GM23338 (cell line): ENCODE results near the gene LARGE1. TPM values are rescaled to one million over a fixed set of nuclear protein-coding genes. Genes with fewer than 3 reads are reported as not detected.

ENCODE experiments used
- ATAC-seq: fragments of 200-7000 bp; cut with Tn5 transposase; 3 replicates; pipeline ENCODE4 v1.9.1; 2020
- DNase-seq: peaks from one replicate; pipeline ENCODE4 v3.0.0-alpha.2; 2015; ENCODE audit warnings: low spot score
- H2AFZ ChIP-seq: fragments of 200-600 bp; sonication (generic); 2 replicates; pipeline ENCODE4 v1.8.0; 2016; ENCODE audit warnings: antibody characterized with exemption, mild to moderate bottlenecking, moderate library complexity
- H3F3A ChIP-seq: fragments of 200-600 bp; sonication (generic); replicated peaks from 2 replicates; pipeline ENCODE4 v1.8.0; 2017; ENCODE audit warnings: antibody characterized with exemption, mixed run types, low read depth
- H3K27ac ChIP-seq: fragments of 200-600 bp; sonication (generic); 2 replicates; pipeline ENCODE4 v1.6.1; 2016; ENCODE audit warnings: low read depth
- H3K27me3 ChIP-seq: fragments of 200-600 bp; sonication (generic); 2 replicates; pipeline ENCODE4 v1.8.0; 2016; ENCODE audit warnings: mild to moderate bottlenecking, mixed run types, moderate library complexity; ENCODE audit not compliant: insufficient read depth
- H3K36me3 ChIP-seq: fragments of 200-600 bp; sonication (generic); 2 replicates; pipeline ENCODE4 v1.8.0; 2016; ENCODE audit warnings: mild to moderate bottlenecking; ENCODE audit not compliant: insufficient read depth
- H3K4me1 ChIP-seq: fragments of 200-600 bp; sonication (generic); 2 replicates; pipeline ENCODE4 v1.8.0; 2016; ENCODE audit warnings: mild to moderate bottlenecking, moderate library complexity; ENCODE audit not compliant: insufficient read depth
- H3K4me2 ChIP-seq: fragments of 200-600 bp; sonication (generic); 2 replicates; pipeline ENCODE4 v1.7.1; 2017; ENCODE audit warnings: mixed run types
- H3K4me3 ChIP-seq: fragments of 200-600 bp; sonication (generic); 2 replicates; pipeline ENCODE4 v1.6.1; 2016; ENCODE audit warnings: mixed run types
- H3K79me2 ChIP-seq: fragments of 200-600 bp; sonication (generic); replicated peaks from 2 replicates; pipeline ENCODE4 v1.8.0; 2017; ENCODE audit warnings: mild to moderate bottlenecking; ENCODE audit not compliant: insufficient read depth
- H3K9me2 ChIP-seq: fragments of 200-600 bp; sonication (generic); 2 replicates; pipeline ENCODE4 v1.8.0; 2017; ENCODE audit not compliant: insufficient read depth
- H4K20me1 ChIP-seq: fragments of 200-600 bp; sonication (generic); replicated peaks from 2 replicates; pipeline ENCODE4 v1.8.0; 2017; ENCODE audit warnings: mild to moderate bottlenecking; ENCODE audit not compliant: insufficient read depth
- H3K27ac Mint-ChIP-seq: 2 replicates; pipeline ENCODE4 v1.8.0; 2020; ENCODE audit warnings: inconsistent platforms, mild to moderate bottlenecking, moderate library complexity, mixed read lengths
- H3K27me3 Mint-ChIP-seq: 3 replicates; pipeline ENCODE4 v1.8.0; 2022; ENCODE audit warnings: low read depth, mild to moderate bottlenecking, moderate library complexity, mixed read lengths, inconsistent platforms; ENCODE audit not compliant: insufficient read depth, poor library complexity
- H3K36me3 Mint-ChIP-seq: 3 replicates; pipeline ENCODE4 v1.8.0; 2021; ENCODE audit warnings: low read depth, mild to moderate bottlenecking, inconsistent platforms, moderate library complexity, mixed read lengths
- H3K4me1 Mint-ChIP-seq: 3 replicates; pipeline ENCODE4 v1.8.0; 2020; ENCODE audit warnings: mild to moderate bottlenecking, inconsistent platforms, mixed read lengths
- H3K4me3 Mint-ChIP-seq: 3 replicates; pipeline ENCODE4 v1.8.0; 2021; ENCODE audit warnings: moderate library complexity, mild to moderate bottlenecking, inconsistent platforms, mixed read lengths
- H3K9me3 Mint-ChIP-seq: 3 replicates; pipeline ENCODE4 v1.8.0; 2020; ENCODE audit warnings: moderate library complexity, mild to moderate bottlenecking, inconsistent platforms, mixed read lengths
- CREB1 ChIP-seq: fragments of 250-450 bp; sonication (Bioruptor Pico); IDR thresholded peaks from 2 replicates; pipeline ENCODE4 v1.5.0; 2020; ENCODE audit warnings: low read depth, mild to moderate bottlenecking, moderate library complexity
- CTCF ChIP-seq, 2 experiments: fragments of 200-600 bp in 1 of 2; sonication (generic) in 1 of 2; conservative IDR thresholded peaks; 2 replicates each; pipeline versions ENCODE4 v1.5.1 to v1.6.1; 2016 to 2017; ENCODE audit warnings: antibody characterized with exemption in 2 of 2, low read depth in 2 of 2, mild to moderate bottlenecking in 2 of 2, moderate library complexity in 1 of 2
- ETS1 ChIP-seq: IDR thresholded peaks from 2 replicates; pipeline ENCODE4 v1.6.1; 2016; ENCODE audit warnings: antibody characterized with exemption
- EZH2 ChIP-seq: fragments of 200-600 bp; sonication (generic); IDR thresholded peaks from one replicate; pipeline ENCODE4 v1.8.0; 2017; ENCODE audit warnings: antibody characterized with exemption, mild to moderate bottlenecking, low read depth; ENCODE audit not compliant: unreplicated experiment
- EZH2phosphoT487 ChIP-seq: fragments of 200-600 bp; sonication (generic); IDR thresholded peaks from one replicate; pipeline ENCODE4 v1.8.1; 2018; ENCODE audit warnings: antibody characterized with exemption; ENCODE audit not compliant: unreplicated experiment
- JUNB ChIP-seq: IDR thresholded peaks from one replicate; pipeline ENCODE4 v1.6.1; 2016; ENCODE audit warnings: antibody characterized with exemption; ENCODE audit not compliant: unreplicated experiment
- NANOG ChIP-seq: IDR thresholded peaks from 2 replicates; pipeline ENCODE4 v1.6.1; 2016; ENCODE audit warnings: antibody characterized with exemption, borderline replicate concordance
- POLR2AphosphoS5 ChIP-seq: IDR thresholded peaks from 2 replicates; pipeline ENCODE4 v1.6.1; 2016; ENCODE audit warnings: antibody characterized with exemption, low read depth
- REST ChIP-seq: IDR thresholded peaks from one replicate; pipeline ENCODE4 v1.6.1; 2018; ENCODE audit warnings: antibody characterized with exemption; ENCODE audit not compliant: unreplicated experiment
- STAT1 ChIP-seq: IDR thresholded peaks from one replicate; pipeline ENCODE4 v1.6.1; 2016; ENCODE audit warnings: antibody characterized with exemption; ENCODE audit not compliant: unreplicated experiment
- ZNF114 ChIP-seq: fragments of 250-450 bp; sonication (Bioruptor Pico); IDR thresholded peaks from 2 replicates; pipeline ENCODE4 v1.5.0; 2020; ENCODE audit warnings: mild to moderate bottlenecking, moderate library complexity
- ZNF331 ChIP-seq: fragments of 250-450 bp; sonication (Bioruptor Pico); IDR thresholded peaks from 2 replicates; pipeline ENCODE4 v1.5.0; 2020; ENCODE audit warnings: low read depth, mild to moderate bottlenecking, moderate library complexity
- ZNF462 ChIP-seq: fragments of 250-450 bp; sonication (Bioruptor Pico); IDR thresholded peaks from 2 replicates; pipeline ENCODE4 v1.5.0; 2020; ENCODE audit warnings: mild to moderate bottlenecking, moderate library complexity
- polyA plus RNA-seq: library from polyadenylated mRNA; unstranded; fragments of >200 nt; fragmentation: Nextera tagmentation; extraction: Ambion mirVana; gene quantifications from 2 replicates; pipeline ENCODE4 v1.2.1, GENCODE V29; 2016
- total RNA-seq: library from RNA; depleted of rRNA; stranded (reverse); fragments of >200 nt; shearing (Covaris generic); gene quantifications from 2 replicates; pipeline ENCODE4 v1.2.3, GENCODE V29; 2014

Gene LARGE1
- total and polyA plus RNA-seq, 2 experiments from 2014 or later, result 12.8 to 75.6 TPM

DNA sequence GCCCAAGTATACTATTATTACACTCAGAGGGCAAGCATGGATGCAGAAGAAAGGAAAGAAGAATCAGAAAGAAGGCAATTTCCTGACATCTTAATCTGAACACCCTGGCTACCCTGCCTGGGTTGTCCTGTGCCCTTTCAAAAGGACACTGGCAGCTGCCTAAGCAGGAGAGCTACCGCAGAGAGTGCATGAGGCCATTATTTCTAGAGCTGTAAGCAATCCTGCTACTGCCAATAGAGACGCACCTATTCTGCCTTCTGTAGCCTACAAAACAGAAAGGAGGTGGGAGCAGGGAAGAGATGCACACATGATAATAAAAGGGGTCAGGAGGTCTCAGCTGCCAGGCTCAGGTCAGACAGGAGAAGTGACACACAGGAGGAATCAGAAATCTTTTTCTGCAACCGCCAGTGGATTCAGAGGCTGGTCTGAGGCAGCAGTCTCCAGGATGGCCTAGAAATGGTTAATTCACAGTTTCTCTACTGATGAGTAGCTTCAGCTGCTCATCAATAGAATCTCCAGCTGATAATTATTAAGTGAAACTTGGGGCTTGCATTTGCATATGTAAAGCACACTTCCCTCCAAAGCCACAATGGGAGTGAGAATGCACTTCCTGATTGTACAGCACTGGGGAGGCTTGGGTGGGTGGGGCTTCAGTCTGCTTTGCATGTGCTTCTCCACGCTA, 253.9 kb downstream of the LARGE1 start:
- ATAC-seq (peak; percentile 74), DNase-seq (peak; percentile 60)
- peak overlapping the region; percentile 85 for H3K27ac ChIP-seq
- no peaks in the 10 kb centered on the region; the same call in 1 of the 2 replicates for H3F3A ChIP-seq
- H3K4me1 Mint-ChIP-seq, result peaks cover 77% of the 10 kb centered on the region
- H3K36me3 ChIP-seq, result no peaks in the 10 kb centered on the region
- peaks cover 10% of the 10 kb centered on the region; the same call in 2 of the 3 replicates for H3K36me3 Mint-ChIP-seq
- peaks cover 55% of the 10 kb centered on the region for H3K4me1 ChIP-seq
- peak overlapping the region; percentile 89 for H3K27ac Mint-ChIP-seq
- H4K20me1 ChIP-seq, result peaks cover 18% of the 10 kb centered on the region
- no peaks in the 10 kb centered on the region for H3K9me3 Mint-ChIP-seq
- no peaks in the 10 kb centered on the region for H3K27me3 ChIP-seq
- no peak for TF ChIP-seq ZNF462
- TF ChIP-seq CTCF (conservative IDR thresholded peaks at IDR 0.05; ENCODE audit: low read depth in 2 of 2), result no peak
- TF ChIP-seq JUNB, result no peak
- TF ChIP-seq ZNF331 (CRISPR knock-in tag), result no peak
- no peak for TF ChIP-seq POLR2AphosphoS5
- no peak for TF ChIP-seq NANOG
- TF ChIP-seq CREB1, result no peak
- no peak for TF ChIP-seq EZH2
- TF ChIP-seq ETS1, result no peak
- no peak for TF ChIP-seq REST
- no peak for TF ChIP-seq STAT1
- TF ChIP-seq EZH2phosphoT487, result no peak
- no peak for TF ChIP-seq ZNF114 (CRISPR knock-in tag)
- peaks cover 3% of the 10 kb centered on the region; the same call in 1 of the 2 replicates for H3K9me2 ChIP-seq
- peaks cover 4% of the 10 kb centered on the region for H3K27me3 Mint-ChIP-seq
- H3K4me3 Mint-ChIP-seq, result peak overlapping the region; percentile 32
- peak overlapping the region; percentile 65 for H3K4me2 ChIP-seq
- H3K79me2 ChIP-seq, result peaks cover 80% of the 10 kb centered on the region
- peak overlapping the region; percentile 30 for H3K4me3 ChIP-seq
- H2AFZ ChIP-seq, result no peak overlapping the region
